Loucy (cell line): ENCODE data around the gene LMAN2L.

ENCODE experiments used
- H2AFZ ChIP-seq: fragments of 200-600 bp; sonication (generic); 2 replicates; pipeline ENCODE4 v1.6.0; 2016; ENCODE audit warnings: antibody characterized with exemption, mild to moderate bottlenecking, low read length, moderate library complexity
- H3F3A ChIP-seq: fragments of 200-600 bp; 2 replicates; pipeline ENCODE4 v1.6.0; 2016; ENCODE audit warnings: antibody characterized with exemption, low read depth, mild to moderate bottlenecking
- H3K27me3 ChIP-seq: fragments of 200-600 bp; sonication (generic); 2 replicates; pipeline ENCODE4 v1.6.1; 2014; ENCODE audit warnings: low read length, mild to moderate bottlenecking; ENCODE audit not compliant: insufficient read depth, poor library complexity, severe bottlenecking
- H3K36me3 ChIP-seq: fragments of 200-600 bp; sonication (generic); 2 replicates; pipeline ENCODE4 v1.6.1; 2016; ENCODE audit warnings: low read length; ENCODE audit not compliant: insufficient read depth
- H3K4me1 ChIP-seq: fragments of 200-600 bp; sonication (generic); 2 replicates; pipeline ENCODE4 v1.5.1; 2014; ENCODE audit warnings: low read length, mild to moderate bottlenecking; ENCODE audit not compliant: insufficient read depth, poor library complexity, severe bottlenecking
- H3K4me2 ChIP-seq: fragments of 200-600 bp; sonication (generic); 2 replicates; pipeline ENCODE4 v1.6.0; 2014; ENCODE audit warnings: antibody characterized with exemption, low read length, low read depth, mild to moderate bottlenecking; ENCODE audit not compliant: poor library complexity, severe bottlenecking
- H3K4me3 ChIP-seq: fragments of 200-600 bp; sonication (generic); 2 replicates; pipeline ENCODE4 v1.5.1; 2014; ENCODE audit warnings: low read length, mild to moderate bottlenecking, mixed read lengths; ENCODE audit not compliant: poor library complexity, severe bottlenecking
- H3K79me2 ChIP-seq: fragments of 200-600 bp; sonication (generic); 2 replicates; pipeline ENCODE4 v1.6.1; 2014; ENCODE audit warnings: low read length; ENCODE audit not compliant: insufficient read depth
- H3K9ac ChIP-seq: fragments of 200-600 bp; sonication (generic); 2 replicates; pipeline ENCODE4 v1.6.0; 2014; ENCODE audit warnings: mild to moderate bottlenecking, low read depth, low read length, moderate library complexity; ENCODE audit not compliant: poor library complexity, severe bottlenecking
- H3K9me2 ChIP-seq: fragments of 200-600 bp; sonication (generic); replicated peaks from 2 replicates; pipeline ENCODE4 v1.6.1; 2016; ENCODE audit warnings: low read depth, low read length, mixed read lengths
- H3K9me3 ChIP-seq: fragments of 200-600 bp; sonication (generic); 2 replicates; pipeline ENCODE4 v1.6.1; 2014; ENCODE audit warnings: mild to moderate bottlenecking, antibody characterized with exemption, low read length, low read depth; ENCODE audit not compliant: insufficient read depth
- H4K20me1 ChIP-seq: fragments of 200-600 bp; sonication (generic); 2 replicates; pipeline ENCODE4 v1.6.0; 2014; ENCODE audit warnings: antibody characterized with exemption, low read length, mild to moderate bottlenecking; ENCODE audit not compliant: insufficient read depth, poor library complexity, severe bottlenecking
- EZH2phosphoT487 ChIP-seq: fragments of 200-600 bp; IDR thresholded peaks from 2 replicates; pipeline ENCODE4 v1.6.1; 2018; ENCODE audit warnings: antibody characterized with exemption, mild to moderate bottlenecking, moderate library complexity, borderline replicate concordance
- TF ChIP-seq, protein P1 (sequence below): fragments of 200-600 bp; sonication (generic); conservative IDR thresholded peaks from 2 replicates; pipeline ENCODE4 v1.5.1; 2014; ENCODE audit warnings: mild to moderate bottlenecking, antibody characterized with exemption, low read length

LMAN2L gene

DNA sequence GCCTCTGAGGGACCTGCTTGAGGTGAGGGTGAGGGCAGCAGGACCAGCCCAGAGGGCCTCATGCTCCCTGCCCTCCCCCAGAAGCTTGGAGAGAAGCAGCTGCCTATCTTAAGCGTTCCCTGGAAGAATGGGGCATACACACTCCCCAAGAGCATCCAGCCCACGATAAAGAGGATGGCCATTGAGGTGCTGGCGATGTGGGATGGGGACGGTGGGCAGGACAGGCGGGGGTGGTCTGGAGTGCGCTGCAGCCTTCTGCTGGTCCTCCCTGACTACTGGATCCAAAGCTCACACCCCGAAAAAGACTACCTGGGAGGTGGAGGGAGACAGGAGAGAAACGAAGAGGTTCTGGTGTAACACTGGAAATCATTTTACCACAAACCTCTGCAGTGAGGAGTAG, 45.6 kb downstream of the LMAN2L start:
- no peak overlapping the region for H3K4me3 ChIP-seq
- no peak overlapping the region for H2AFZ ChIP-seq
- H3F3A ChIP-seq = no peaks in the 10 kb centered on the region
- no peaks in the 10 kb centered on the region for H3K79me2 ChIP-seq
- H3K9ac ChIP-seq = no peak overlapping the region
- H3K9me2 ChIP-seq = no peaks in the 10 kb centered on the region
- no peaks in the 10 kb centered on the region for H4K20me1 ChIP-seq
- no peak for TF ChIP-seq EZH2phosphoT487
- TF ChIP-seq, protein P1, sequence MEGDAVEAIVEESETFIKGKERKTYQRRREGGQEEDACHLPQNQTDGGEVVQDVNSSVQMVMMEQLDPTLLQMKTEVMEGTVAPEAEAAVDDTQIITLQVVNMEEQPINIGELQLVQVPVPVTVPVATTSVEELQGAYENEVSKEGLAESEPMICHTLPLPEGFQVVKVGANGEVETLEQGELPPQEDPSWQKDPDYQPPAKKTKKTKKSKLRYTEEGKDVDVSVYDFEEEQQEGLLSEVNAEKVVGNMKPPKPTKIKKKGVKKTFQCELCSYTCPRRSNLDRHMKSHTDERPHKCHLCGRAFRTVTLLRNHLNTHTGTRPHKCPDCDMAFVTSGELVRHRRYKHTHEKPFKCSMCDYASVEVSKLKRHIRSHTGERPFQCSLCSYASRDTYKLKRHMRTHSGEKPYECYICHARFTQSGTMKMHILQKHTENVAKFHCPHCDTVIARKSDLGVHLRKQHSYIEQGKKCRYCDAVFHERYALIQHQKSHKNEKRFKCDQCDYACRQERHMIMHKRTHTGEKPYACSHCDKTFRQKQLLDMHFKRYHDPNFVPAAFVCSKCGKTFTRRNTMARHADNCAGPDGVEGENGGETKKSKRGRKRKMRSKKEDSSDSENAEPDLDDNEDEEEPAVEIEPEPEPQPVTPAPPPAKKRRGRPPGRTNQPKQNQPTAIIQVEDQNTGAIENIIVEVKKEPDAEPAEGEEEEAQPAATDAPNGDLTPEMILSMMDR = no peak
- H3K4me2 ChIP-seq = no peak overlapping the region
- no peaks in the 10 kb centered on the region for H3K27me3 ChIP-seq
- no peaks in the 10 kb centered on the region for H3K9me3 ChIP-seq
- H3K4me1 ChIP-seq = no peaks in the 10 kb centered on the region
- no peaks in the 10 kb centered on the region for H3K36me3 ChIP-seq

DNA sequence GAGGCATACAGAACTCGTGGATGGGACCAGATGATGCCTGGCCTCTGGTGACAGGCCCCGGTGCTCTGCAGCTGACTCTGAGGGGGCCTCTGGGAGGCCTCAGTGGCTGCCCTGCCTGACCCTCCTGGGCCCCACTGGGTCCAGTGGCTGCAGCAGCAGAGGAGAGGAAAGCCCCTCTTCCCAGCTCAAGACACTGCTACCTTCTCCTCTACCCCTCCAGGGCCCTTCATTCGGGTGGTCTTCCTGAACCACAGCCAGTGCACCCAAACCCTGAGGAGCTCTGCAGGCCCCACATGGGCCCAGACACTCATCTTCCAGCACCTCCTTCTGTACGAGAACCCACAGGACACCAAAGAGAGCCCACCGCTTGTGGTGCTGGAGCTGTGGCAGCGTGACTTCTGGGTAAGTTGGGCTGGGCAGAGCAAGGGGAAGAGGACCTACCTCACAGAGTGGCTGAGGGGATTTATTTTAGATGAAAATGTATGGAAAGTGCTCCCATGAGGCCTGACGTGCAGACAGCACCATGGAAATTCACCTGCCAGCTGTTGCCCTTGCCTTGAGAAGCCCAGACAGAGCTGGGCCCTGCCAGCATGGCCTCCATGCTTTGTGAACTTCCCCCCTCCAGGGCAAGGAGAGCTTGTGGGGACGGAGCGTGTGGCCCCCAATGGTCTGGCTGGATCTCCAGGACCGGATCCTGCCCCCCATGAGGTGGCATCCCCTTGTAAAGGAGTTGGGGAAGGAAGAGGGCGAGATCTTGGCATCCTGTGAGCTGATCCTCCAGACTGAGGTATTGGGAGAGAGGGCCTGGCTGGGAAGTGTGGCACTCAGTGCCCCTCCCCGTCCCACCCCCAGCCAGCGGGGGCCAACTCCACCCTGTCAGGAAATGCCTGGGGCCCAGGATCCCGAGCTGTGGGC, 46.3 kb downstream of the LMAN2L start:
- Histone ChIP-seq H3K4me3 (no peak overlapping the region), H3K9ac (no peak overlapping the region), H3F3A (no peaks in the 10 kb centered on the region), H2AFZ (no peak overlapping the region), H3K4me2 (no peak overlapping the region), H3K9me2 (no peaks in the 10 kb centered on the region), H3K36me3 (no peaks in the 10 kb centered on the region), H3K4me1 (no peaks in the 10 kb centered on the region), H3K9me3 (no peaks in the 10 kb centered on the region), H3K27me3 (no peaks in the 10 kb centered on the region), H4K20me1 (no peaks in the 10 kb centered on the region), H3K79me2 (no peaks in the 10 kb centered on the region)
- TF ChIP-seq, protein P1 = no peak

DNA sequence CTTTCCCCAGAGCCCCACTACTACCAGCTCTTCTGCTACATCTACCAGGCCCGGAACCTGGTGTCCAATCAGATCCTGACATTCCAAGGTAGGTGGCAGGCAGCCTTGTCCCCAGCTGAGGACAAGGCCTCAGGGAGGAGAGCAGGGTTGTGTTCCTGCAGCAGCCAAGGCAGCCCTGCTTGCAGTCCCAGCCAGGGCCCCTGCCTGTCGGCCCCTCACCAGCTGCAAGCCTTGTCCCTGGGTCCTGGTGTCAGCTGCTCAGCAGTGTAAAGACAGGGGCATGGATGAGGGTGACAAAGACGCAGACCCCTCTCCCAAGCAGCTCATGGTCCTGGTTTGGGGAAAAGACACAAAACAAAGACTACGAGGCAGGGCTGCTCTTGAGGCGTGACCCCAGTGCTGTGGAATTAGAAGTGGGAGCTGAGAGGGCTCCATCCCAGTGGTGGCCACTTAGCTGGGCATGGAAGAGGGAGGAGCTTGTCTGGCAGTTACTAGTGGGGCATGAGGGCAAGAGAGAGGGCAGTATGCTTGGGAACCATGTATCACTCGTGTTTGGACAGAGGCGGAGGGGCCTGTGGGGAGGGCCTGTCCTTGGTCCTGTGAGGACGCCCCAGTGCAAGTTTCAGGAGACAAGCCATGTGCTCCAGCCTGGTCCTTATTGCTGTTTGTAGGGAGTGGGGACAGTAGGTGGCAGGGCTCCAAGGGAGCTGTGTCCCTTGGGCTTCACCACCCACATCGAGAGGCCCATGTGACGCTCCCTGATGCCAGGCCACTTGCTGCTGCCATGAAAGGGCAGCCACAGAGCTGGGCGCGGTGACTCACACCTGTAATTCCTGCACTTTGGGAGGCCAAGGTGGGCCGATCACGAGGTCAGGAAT, 47.5 kb downstream of the LMAN2L start:
- no peak overlapping the region for H3K9ac ChIP-seq
- H2AFZ ChIP-seq = no peak overlapping the region
- no peaks in the 10 kb centered on the region for H4K20me1 ChIP-seq
- H3K9me3 ChIP-seq = no peaks in the 10 kb centered on the region
- no peaks in the 10 kb centered on the region for H3K79me2 ChIP-seq
- TF ChIP-seq, protein P1 = no peak
- H3K27me3 ChIP-seq = no peaks in the 10 kb centered on the region
- no peak overlapping the region for H3K4me2 ChIP-seq
- no peaks in the 10 kb centered on the region for H3F3A ChIP-seq
- no peak overlapping the region for H3K4me3 ChIP-seq
- H3K9me2 ChIP-seq = no peaks in the 10 kb centered on the region
- no peaks in the 10 kb centered on the region for H3K4me1 ChIP-seq
- H3K36me3 ChIP-seq = no peaks in the 10 kb centered on the region
